Measurements from ENCODE around the gene OTOF. TPM values are rescaled to one million over a fixed set of nuclear protein-coding genes. Genes with fewer than 3 reads are reported as not detected.
A peak's percentile ranks its signal among the peaks of the same experiment; 100 is the strongest.

Gene OTOF
- polyA plus RNA-seq, 1 donor: 5.4 TPM

GRCh38 chr2:26481706-26482105 is 3.8 kb upstream of the OTOF start:
- WGBS (ENCODE audit: insufficient coverage, low lambda C conversion rate): no CpG with 5 or more reads among the region's 3 CpGs
- Histone ChIP-seq H3K36me3 (ENCODE audit: control insufficient read depth, insufficient read depth, low read length) (no peaks in the 10 kb centered on the region), H3K9me3 (ENCODE audit: control insufficient read depth, low read depth, low read length) (peaks cover 2% of the 10 kb centered on the region), H3K27me3 (ENCODE audit: control insufficient read depth, insufficient read depth, low read length) (no peaks in the 10 kb centered on the region), H3K4me3 (ENCODE audit: low read length) (no peak overlapping the region), H3K27ac (ENCODE audit: low read length) (no peak overlapping the region), H3K4me1 (ENCODE audit: control insufficient read depth, insufficient read depth, low read length) (peaks cover 43% of the 10 kb centered on the region)
- DNase-seq: no peak

- peak; percentile 73 to 88 for DNase-seq
- Histone ChIP-seq H3K4me1 (ENCODE audit: control insufficient read depth, insufficient read depth, low read length) (peaks cover 43% of the 10 kb centered on the region), H3K27me3 (ENCODE audit: control insufficient read depth, insufficient read depth, low read length) (no peaks in the 10 kb centered on the region), H3K27ac (ENCODE audit: low read length) (peak overlapping the region; percentile 68), H3K9me3 (ENCODE audit: control insufficient read depth, low read depth, low read length) (peaks cover 2% of the 10 kb centered on the region), H3K36me3 (ENCODE audit: control insufficient read depth, insufficient read depth, low read length) (no peaks in the 10 kb centered on the region), H3K4me3 (ENCODE audit: low read length) (no peak overlapping the region)
- WGBS (ENCODE audit: insufficient coverage, low lambda C conversion rate): 40% methylated on average over 1 of the region's 18 CpGs
Measured at GRCh38 chr2:26480566-26481423, 2.9 kb upstream of the OTOF start.

DNA sequence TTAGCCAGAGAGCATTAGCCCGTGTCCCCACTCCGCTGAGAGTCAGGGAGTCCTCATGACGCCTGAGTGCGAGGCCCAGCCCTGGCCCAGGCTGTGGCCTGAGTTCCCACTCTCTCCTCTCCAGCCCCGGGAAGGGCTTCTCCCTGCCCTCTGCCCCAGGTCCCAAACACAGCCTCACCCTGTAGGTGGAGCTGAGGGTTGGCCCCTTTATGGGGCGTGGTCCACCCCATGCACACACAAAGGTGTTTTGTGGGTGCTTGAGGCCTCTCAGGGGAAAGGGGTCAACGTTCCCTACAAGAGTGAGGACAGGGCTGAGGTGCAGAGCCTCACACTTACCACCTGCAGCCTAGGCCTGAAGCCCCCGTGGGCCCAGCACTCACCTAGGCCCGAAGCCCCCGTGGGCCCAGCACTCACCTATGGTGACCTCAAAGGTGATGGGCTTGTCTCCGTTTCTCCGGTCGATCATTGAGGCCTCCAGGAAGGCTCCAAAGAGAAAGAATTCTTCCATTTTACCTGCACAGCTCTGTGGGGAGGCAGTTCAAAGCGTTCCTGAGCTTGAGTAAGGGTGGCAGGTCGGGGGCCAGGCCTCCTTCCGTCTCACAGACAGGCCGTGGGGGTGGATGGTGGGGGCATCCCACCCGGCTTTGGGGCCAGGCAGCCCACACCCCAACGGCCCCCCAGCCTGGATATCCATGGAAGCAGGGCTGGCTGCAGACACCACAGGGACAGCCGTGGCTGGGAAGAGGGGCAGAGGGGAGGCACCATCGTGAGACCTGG is 2.1 kb upstream of the OTOF start:
- H3K27ac ChIP-seq (ENCODE audit: low read length): peak overlapping the region; percentile 68
- WGBS (ENCODE audit: insufficient coverage, low lambda C conversion rate): no CpG with 5 or more reads among the region's 21 CpGs
- peaks cover 43% of the 10 kb centered on the region for H3K4me1 ChIP-seq (ENCODE audit: control insufficient read depth, insufficient read depth, low read length)
- H3K9me3 ChIP-seq (ENCODE audit: control insufficient read depth, low read depth, low read length): peaks cover 2% of the 10 kb centered on the region
- peak; percentile 61 to 91 for DNase-seq
- no peaks in the 10 kb centered on the region for H3K36me3 ChIP-seq (ENCODE audit: control insufficient read depth, insufficient read depth, low read length)
- no peak overlapping the region for H3K4me3 ChIP-seq (ENCODE audit: low read length)
- no peaks in the 10 kb centered on the region for H3K27me3 ChIP-seq (ENCODE audit: control insufficient read depth, insufficient read depth, low read length)

- no peak overlapping the region for H3K27ac ChIP-seq (ENCODE audit: low read length)
Measured at GRCh38 chr2:26479131-26479788, 1.3 kb upstream of the OTOF start.

GRCh38 chr2:26478366-26478765 is 442 bp upstream of the OTOF start:
- Histone ChIP-seq H3K27ac (ENCODE audit: low read length) (no peak overlapping the region), H3K27me3 (ENCODE audit: control insufficient read depth, insufficient read depth, low read length) (no peaks in the 10 kb centered on the region), H3K9me3 (ENCODE audit: control insufficient read depth, low read depth, low read length) (peaks cover 2% of the 10 kb centered on the region), H3K4me3 (ENCODE audit: low read length) (no peak overlapping the region), H3K36me3 (ENCODE audit: control insufficient read depth, insufficient read depth, low read length) (no peaks in the 10 kb centered on the region), H3K4me1 (ENCODE audit: control insufficient read depth, insufficient read depth, low read length) (peaks cover 35% of the 10 kb centered on the region)
- DNase-seq: no peak
- WGBS (ENCODE audit: insufficient coverage, low lambda C conversion rate): no CpG with 5 or more reads among the region's 5 CpGs

More at GRCh38 chr2:26479131-26479788, 1.3 kb upstream of the OTOF start:
- Histone ChIP-seq H3K36me3 (ENCODE audit: control insufficient read depth, insufficient read depth, low read length) (no peaks in the 10 kb centered on the region), H3K27me3 (ENCODE audit: control insufficient read depth, insufficient read depth, low read length) (no peaks in the 10 kb centered on the region), H3K4me3 (ENCODE audit: low read length) (no peak overlapping the region), H3K9me3 (ENCODE audit: control insufficient read depth, low read depth, low read length) (peaks cover 2% of the 10 kb centered on the region), H3K4me1 (ENCODE audit: control insufficient read depth, insufficient read depth, low read length) (peaks cover 42% of the 10 kb centered on the region)
- DNase-seq: no peak
- no CpG with 5 or more reads among the region's 25 CpGs for WGBS (ENCODE audit: insufficient coverage, low lambda C conversion rate)

DNA sequence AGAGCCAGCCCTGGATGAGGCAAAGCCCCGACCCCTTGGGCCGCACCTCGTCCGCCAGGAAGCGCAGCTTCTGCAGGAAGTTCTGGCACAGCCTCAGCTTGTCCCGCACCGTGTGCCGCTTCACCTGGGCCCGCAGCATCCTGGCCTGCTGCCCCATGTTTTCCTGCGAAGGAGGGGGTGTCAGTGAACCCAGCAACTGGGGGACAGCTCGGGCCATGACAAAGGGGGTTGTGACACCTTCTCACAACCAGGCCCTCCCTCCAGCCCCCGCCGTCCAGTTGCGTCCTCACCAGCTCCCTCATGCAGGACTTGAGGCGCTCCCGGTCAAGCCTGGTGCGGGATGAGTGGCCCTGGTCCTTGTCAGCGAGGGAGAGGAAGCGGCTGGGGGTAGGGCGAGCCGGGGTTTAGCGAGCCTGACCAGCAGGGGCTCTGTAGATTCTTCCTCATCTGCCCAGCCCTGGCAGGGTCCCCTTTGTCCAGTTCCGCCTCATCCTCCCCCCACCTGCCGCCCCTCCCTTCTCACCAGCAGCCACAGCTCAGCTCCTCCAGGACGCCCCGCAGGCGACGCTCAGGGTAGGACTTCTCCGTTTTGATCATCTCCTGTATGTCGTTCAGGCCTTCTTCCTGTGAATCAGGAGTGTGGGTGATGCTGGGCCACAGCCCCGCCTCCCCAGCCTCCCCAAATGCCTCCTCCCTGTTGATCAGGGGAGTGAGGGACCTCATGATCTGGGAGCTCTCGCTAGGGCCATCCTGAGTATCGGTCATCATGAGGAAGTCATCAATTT is 606 bp downstream of the OTOF start:
- H3K36me3 ChIP-seq (ENCODE audit: control insufficient read depth, insufficient read depth, low read length): no peaks in the 10 kb centered on the region
- WGBS (ENCODE audit: insufficient coverage, low lambda C conversion rate): no CpG with 5 or more reads among the region's 33 CpGs
- H3K27ac ChIP-seq (ENCODE audit: low read length): no peak overlapping the region
- no peaks in the 10 kb centered on the region for H3K27me3 ChIP-seq (ENCODE audit: control insufficient read depth, insufficient read depth, low read length)
- peaks cover 32% of the 10 kb centered on the region for H3K4me1 ChIP-seq (ENCODE audit: control insufficient read depth, insufficient read depth, low read length)
- no peak overlapping the region for H3K4me3 ChIP-seq (ENCODE audit: low read length)
- H3K9me3 ChIP-seq (ENCODE audit: control insufficient read depth, low read depth, low read length): peaks cover 2% of the 10 kb centered on the region
- no peak for DNase-seq

GRCh38 chr2:26475832-26476501 is 2.0 kb downstream of the OTOF start:
- no peak for DNase-seq
- WGBS (ENCODE audit: insufficient coverage, low lambda C conversion rate): no CpG with 5 or more reads among the region's 22 CpGs
- peaks cover 19% of the 10 kb centered on the region for H3K4me1 ChIP-seq (ENCODE audit: control insufficient read depth, insufficient read depth, low read length)
- no peaks in the 10 kb centered on the region for H3K27me3 ChIP-seq (ENCODE audit: control insufficient read depth, insufficient read depth, low read length)
- H3K4me3 ChIP-seq (ENCODE audit: low read length): no peak overlapping the region
- no peaks in the 10 kb centered on the region for H3K36me3 ChIP-seq (ENCODE audit: control insufficient read depth, insufficient read depth, low read length)
- H3K9me3 ChIP-seq (ENCODE audit: control insufficient read depth, low read depth, low read length): peaks cover 2% of the 10 kb centered on the region
- H3K27ac ChIP-seq (ENCODE audit: low read length): no peak overlapping the region

- peaks cover 9% of the 10 kb centered on the region for H3K4me1 ChIP-seq (ENCODE audit: control insufficient read depth, insufficient read depth, low read length)
- H3K27ac ChIP-seq (ENCODE audit: low read length): no peak overlapping the region
- WGBS (ENCODE audit: insufficient coverage, low lambda C conversion rate): no CpG with 5 or more reads among the region's 6 CpGs
- H3K36me3 ChIP-seq (ENCODE audit: control insufficient read depth, insufficient read depth, low read length): no peaks in the 10 kb centered on the region
- DNase-seq: no peak
- H3K4me3 ChIP-seq (ENCODE audit: low read length): no peak overlapping the region
- H3K27me3 ChIP-seq (ENCODE audit: control insufficient read depth, insufficient read depth, low read length): no peaks in the 10 kb centered on the region
- no peaks in the 10 kb centered on the region for H3K9me3 ChIP-seq (ENCODE audit: control insufficient read depth, low read depth, low read length)
Measured at GRCh38 chr2:26475037-26475436, 2.9 kb downstream of the OTOF start.

DNA sequence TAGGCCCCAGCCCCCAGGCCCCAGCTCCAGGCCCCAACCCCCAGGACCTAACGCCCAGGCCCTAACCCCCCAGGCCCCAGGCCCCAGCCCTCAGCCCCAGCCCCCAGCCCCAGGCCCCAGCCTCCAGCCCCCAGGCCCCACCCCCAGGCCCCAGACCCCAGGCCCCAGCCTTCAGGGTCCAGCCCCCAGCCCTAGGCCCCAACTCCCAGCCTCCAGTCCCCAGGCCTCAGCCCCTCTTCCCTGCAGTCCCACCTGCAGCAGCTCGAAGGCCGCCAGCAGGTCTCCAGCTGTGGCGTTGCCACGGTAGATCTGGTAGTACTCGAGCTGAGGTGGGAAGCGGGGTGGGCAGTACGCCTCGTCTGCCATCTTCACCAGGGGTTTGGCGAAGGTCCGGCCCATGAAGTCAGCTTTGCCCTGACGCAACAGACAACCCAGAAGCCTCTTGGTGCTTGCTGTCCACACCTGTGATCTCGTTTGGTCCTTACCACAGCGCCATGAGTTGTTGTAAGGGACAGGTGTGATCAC is 3.6 kb downstream of the OTOF start:
- H3K27ac ChIP-seq (ENCODE audit: low read length): no peak overlapping the region
- no peaks in the 10 kb centered on the region for H3K27me3 ChIP-seq (ENCODE audit: control insufficient read depth, insufficient read depth, low read length)
- H3K36me3 ChIP-seq (ENCODE audit: control insufficient read depth, insufficient read depth, low read length): no peaks in the 10 kb centered on the region
- no peak for DNase-seq
- peaks cover 2% of the 10 kb centered on the region for H3K4me1 ChIP-seq (ENCODE audit: control insufficient read depth, insufficient read depth, low read length)
- H3K4me3 ChIP-seq (ENCODE audit: low read length): no peak overlapping the region
- H3K9me3 ChIP-seq (ENCODE audit: control insufficient read depth, low read depth, low read length): no peaks in the 10 kb centered on the region
- no CpG with 5 or more reads among the region's 14 CpGs for WGBS (ENCODE audit: insufficient coverage, low lambda C conversion rate)

All from large intestine (tissue), 3 donors.